HG03565 (cell line): ENCODE results near the gene FRA10AC1.

Source experiments
- ATAC-seq: cut with Tn5 transposase; IDR thresholded peaks from one replicate; pipeline ENCODE4 v1.9.1; 2021; ENCODE audit warnings: mild to moderate bottlenecking, moderate library complexity; ENCODE audit not compliant: unreplicated experiment

The FRA10AC1 gene, protein sequence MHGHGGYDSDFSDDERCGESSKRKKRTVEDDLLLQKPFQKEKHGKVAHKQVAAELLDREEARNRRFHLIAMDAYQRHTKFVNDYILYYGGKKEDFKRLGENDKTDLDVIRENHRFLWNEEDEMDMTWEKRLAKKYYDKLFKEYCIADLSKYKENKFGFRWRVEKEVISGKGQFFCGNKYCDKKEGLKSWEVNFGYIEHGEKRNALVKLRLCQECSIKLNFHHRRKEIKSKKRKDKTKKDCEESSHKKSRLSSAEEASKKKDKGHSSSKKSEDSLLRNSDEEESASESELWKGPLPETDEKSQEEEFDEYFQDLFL

DNA sequence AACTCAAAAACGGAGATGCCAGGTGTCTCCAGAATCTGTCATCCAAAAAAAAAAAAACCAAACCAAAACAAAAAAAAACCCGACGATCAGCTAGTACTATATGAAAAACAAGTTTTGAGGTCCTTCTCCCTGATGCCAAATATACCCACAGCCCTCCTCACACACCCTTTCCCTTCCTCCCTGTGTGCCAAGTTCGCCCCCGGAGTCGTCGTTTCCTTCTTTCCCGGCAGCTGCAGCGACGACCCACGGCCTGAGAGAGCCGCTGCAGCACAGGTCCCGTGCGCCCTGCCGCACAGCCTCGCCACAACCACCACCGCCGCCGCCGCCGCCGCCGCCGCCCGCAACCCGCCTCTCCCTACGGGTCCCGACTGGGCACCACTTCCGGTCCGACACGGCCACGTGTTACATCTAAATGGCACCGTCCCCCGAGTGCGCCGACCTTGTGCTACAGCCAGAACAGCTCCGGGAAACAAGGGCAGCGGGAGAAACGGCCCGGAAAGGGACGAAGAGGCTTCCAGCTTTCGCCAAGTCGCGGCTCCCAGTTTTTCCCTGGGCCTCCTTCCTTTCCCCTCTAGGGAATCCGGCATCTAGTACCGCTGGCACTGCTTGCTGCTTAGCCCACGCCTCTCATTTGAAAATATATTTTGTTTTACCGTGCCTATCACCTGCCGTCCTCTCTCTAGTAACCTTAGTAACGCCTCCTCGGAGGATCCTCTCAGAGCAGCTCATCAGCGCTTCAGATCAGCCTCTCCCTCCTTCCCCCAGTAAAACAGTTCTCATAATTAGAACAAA is at the start of gene FRA10AC1:
TSS of gene FRA10AC1 (minus strand) at position 383 of the 792 bp plus-strand sequence. CDS start 2,486 bp downstream, outside the sequence.
- peak; percentile 56 for ATAC-seq

DNA sequence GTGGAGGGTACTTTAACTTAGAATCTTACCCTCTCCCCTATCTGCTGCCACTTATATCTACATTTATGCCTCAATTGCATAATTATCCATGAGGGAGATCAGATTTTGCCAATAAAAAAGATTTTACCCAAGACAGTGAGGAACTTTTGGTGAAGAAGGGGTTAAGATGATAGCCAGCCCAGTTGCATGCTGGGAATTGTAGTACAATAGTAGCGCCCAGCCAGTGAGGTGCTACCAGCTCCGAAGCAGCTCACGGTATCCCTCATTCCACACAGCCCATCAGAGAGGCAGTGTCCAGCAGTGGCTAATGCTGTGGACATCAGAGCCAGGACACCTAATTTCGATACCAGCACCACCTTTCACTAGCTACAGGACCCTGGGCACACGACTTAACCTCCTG is 49.4 kb upstream of the FRA10AC1 start:
- ATAC-seq: no peak

DNA sequence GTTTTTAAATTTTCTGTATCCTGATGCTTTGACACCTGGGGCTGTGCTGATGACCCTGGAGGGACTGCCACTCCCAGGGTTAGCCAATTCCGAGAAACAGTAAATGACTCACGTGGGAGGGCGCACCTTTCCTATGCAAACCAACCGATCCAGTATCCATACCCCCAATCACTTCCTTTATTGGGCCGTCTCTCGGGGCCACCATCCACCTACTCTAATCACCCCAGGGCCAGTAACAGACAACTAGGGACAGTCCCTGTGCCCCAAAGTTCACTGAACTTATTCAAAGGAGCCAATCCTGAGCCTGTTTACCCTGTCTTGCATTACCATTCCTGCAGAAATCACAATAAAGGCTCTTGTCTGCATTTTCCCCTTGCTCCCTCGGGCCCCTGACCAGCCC is 48.7 kb upstream of the FRA10AC1 start:
- ATAC-seq: no peak

DNA sequence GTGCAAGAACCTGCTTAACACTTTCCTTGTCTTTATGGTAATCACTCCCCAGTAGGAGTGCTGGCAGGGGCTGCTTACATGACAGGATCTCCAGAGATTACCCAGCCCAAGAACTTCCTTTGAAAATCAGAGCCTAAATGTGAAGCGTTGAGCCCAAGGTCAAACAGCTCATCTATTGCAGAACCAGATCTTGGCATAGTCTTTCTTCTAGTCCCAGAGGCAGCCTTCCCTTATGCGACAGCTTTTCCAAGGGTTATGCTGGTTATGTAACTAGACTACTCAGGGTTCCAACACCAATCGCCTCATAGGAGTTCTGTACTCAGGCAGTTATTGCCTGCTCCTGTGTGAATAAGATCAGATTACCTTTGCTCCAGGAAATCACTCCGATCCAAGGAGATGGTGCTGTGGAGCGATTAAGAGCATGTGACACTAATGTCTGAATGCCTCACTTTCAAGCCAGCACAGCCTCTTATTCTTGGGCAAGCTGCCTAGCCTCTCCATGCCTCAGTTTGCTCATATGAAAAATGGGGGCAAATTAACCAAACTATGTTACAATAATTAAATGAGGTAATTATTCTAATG is 46.9 kb upstream of the FRA10AC1 start:
- no peak for ATAC-seq

DNA sequence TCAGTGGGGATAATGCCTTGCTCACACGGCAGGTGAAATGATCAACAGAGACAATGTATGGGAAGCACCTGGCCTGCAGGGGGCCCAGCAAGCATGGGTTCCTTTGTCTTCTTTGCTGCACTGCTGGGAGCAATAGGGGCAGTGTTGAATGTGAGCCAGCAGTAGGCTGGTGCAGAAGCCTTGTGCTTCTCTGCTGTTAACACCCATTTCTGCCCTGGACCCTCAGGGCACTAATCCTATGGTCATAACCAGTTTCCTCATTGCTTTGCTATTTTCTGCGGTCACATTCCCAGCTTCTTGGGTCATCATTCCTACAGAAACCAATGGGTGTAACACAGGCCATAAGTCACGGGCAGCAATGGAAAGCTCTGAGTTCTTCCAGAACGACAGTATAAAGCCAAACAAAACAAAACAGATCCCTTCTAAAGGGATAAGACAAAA is 44.5 kb upstream of the FRA10AC1 start:
- ATAC-seq: no peak

DNA sequence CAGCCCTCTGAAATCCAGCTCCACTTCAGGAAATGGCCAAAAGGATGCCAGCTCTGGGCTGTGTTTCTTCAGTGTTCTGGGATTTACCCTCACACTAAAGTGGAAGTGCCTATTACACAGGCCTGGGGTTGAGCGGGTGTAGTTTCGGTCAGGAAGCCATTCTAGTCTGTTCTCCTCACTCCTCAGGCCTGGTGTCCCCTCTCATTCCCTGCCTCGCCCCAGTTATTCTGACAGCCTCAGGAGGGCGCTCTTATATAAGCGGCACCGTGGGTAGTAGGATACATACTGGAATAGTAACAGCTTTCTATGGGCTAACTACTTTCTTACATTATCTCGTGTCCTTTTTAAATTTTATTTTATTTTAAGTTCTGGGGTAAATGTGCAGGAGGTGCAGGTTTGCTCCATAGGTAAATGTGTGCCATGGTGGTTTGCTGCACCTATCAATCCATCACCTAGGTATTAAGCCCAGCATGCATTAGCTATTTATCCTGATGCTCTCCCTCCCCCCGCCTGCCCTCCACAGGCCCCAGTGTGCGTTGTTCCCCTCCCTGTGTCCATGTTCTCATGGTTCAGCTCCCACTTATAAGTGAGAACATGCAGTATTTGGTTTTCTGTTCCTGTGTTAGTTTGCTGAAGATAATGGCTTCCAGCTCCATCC is 43.1 kb upstream of the FRA10AC1 start:
- ATAC-seq: no peak

DNA sequence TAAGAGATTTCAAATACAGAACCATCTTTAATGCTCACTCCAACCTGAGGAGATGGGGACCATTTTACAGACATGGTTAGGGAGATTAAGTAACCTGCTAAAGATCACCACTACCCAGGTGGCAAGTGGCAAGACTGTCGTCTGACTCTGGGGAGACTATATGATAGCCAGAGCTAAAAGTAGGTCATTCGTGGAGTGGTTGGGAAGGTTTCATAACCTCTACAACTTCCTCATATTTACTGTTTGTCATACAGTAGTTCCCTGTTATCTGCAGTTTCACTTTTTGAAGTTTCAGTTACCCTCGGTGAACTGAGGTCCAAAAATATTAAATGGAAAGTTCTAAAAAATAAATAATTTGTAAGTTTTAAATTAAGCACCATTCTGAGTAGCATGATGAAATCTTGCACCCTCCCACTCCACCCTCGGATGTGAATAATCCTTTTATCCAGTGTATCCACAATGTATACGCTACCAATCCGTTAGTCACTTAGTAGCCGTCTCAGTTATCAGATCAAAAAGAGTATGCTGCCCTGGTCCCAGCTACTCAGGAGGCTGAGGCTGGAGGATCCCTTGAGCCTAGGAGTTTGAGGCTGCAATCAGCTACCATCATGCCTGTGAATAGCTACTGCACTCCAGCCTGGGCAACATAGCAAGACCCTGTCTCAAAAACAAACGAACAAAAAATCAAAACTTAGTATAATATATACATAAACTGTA is 40.4 kb upstream of the FRA10AC1 start:
- peak; percentile 93 for ATAC-seq

DNA sequence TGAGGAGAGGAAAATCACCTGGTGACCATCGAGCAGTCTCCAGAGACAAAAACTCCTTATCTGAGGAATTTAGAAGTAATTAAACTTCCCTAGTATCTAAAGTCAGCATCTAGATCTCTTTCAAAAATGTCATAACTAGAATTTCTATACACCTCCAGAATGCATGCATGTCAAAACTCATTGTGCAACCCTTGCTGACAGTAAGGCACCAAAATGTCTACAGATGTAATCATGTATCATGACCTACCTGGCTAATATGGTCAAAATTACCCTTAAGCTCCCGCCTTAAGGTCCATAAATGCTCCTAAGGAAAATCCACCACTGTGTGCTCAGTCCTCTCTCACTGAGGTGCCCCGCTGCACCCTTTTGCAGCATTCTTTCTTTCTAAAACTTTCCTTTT is 39.0 kb upstream of the FRA10AC1 start:
- no peak for ATAC-seq

DNA sequence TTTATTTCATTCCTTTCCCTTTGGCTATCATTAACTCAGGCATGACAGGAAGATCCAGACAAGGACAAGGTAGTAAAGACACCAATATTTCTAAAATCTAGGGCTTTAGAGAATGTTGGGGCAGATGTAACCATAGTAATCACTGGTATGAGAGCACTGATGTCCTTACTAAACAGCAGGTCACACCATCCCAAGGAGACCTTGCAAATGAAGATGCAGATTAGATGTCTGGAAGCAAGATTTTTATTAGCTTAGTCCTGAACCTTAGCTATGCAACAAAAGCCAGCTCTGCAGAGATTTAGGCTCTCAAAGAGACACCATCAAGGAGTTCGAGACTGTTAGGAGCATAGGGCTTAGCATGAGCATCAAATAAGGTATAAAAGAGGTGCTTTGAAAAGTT is 23.6 kb upstream of the FRA10AC1 start:
- no peak for ATAC-seq

DNA sequence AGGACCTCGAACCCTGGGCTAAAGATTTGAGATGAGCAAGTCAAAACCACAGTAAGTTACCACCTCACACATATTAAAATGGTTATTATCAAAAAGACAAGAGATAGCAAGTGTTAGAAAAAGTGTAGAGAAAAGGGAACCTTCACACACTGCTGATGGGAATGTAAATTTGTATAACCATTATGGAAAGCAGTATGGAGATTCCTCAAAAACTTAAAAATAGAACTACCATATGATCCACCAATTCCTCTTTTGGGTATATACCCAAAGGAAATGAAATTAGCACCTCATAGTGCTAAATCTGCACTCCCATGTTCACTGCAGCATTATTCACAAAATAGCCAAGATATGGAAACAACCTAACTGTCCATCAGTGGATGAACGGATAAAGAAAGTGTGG is 20.8 kb upstream of the FRA10AC1 start:
- ATAC-seq: no peak

DNA sequence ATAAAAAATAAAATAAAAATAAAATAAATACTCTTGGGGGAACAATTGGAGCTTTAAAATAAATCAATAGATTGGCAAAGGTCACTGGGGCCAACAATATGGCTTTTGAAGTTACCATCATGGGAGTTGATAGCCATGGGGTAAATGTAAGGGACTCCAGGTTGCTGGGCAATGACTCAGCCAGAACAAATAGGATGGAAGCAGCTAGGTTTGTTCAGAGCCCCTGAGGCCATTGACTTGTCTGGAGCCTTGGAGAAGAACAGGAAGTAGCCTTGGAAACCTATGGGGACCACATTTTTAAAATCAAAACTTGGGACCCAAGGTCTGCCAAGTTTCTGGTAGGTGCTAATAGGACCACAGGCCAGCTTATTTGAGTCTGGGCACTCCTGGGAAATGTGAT is 20.2 kb upstream of the FRA10AC1 start:
- ATAC-seq: no peak

DNA sequence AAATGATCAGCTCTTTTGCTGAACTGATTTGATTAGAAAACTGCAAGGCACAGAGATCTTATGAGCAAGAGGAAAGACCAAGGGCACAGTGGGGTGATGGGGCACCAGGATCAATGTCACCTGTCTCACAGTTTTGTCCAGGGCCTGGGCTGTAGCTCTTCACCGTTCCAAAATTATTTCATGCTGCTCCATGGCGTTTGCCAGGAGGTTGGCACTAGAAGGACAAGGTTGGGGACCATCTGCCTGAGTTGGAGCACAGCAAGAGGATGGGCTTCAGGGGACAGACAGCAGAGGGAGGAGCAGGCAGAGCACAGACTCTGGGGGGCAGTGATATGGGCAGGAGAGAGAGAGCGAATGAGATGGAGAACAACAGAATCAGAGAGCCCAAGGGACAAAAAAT is 17.5 kb upstream of the FRA10AC1 start:
- no peak for ATAC-seq

DNA sequence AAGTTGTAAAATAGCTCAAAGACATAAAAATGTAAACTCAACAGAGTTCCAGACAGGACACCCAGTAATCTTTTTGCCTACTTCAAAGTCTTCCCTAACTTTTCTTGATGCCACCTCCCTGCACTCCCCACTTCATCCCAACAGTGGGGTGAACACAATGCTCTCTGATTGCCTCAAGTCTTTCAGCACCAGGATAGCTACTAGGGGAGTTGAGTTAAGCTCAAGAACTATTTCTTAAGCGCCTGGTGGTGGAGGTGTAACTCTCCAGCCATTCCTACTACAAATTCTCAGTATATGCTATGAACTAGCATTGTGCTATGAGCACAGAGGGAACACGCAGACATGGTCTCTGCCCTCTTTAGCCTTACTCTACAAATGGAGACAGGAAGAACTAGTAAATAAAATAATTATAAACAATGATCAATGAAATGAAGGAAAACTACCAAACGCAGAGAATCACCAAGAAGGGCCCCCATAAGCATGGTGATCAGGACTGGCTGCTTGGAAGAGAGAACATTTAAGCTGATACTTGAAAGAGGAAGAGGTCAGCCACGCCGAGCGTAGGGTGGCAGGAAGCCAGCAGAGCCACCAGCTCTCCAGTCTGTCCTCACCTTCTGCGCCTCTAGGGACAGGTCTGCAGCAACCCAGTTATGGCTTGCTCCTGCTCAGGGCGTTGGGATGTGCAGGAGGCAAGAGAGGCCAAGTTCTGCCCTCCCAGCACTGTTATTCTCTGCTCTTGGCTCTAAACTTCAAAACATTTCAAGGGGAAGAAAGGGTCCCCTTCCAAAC is 16.7 kb upstream of the FRA10AC1 start:
- no peak for ATAC-seq

DNA sequence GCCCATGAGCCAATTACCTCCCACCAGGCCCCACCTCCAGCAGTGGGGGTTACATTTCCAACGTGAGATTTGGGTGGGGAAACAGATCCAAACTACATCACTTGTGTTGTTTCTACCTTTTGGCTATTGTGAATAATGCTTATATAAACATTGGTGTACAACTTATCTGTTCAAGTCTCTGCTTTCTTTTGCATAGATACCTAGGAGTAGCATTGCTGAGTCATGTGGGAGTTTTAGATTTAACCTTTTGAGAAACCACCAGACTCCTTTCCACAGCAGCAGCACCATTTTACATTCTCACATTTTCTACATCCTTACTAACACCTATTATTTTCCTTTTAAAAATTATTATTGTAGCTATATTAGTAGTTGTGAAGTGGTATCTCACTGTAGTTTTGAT is 14.4 kb upstream of the FRA10AC1 start:
- ATAC-seq: no peak

DNA sequence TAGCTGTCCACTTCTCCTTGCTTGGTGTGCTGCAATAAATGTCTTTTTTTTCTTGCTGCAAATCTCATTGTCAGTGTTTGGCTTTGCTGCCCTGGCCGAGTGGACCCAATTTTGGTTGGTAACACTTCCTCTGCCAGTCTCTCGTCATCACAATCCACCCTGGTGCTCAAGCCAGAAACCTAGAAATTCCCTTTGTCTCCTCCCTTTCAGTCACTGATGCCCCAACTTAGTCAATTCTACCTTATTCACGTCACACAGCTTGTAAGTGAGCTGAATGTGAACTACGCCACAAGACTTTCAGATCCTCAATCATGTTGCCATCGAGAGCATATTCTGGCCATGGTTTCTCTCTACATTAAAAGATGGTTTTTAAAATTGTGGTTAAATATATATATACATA is 13.0 kb upstream of the FRA10AC1 start:
- peak; percentile 91 for ATAC-seq

DNA sequence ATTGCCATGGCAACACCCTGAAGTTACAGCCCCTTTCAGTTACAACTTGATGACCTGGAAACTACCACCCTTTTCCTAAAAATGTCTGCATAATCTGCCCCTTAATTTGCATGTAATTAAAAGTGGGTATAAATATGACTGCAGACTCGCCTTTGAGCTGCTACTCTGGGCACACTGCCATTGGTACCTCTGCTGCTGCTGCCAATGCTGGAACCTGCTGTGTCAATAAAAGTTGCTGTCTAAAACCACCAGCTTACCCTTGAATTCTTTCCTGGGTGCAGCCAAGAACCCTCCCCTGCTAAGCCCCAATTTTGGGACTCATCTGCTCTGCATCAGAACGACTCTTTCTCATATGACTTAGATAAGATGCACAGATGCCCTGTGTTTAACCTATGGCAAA is 10.2 kb upstream of the FRA10AC1 start:
- no peak for ATAC-seq

DNA sequence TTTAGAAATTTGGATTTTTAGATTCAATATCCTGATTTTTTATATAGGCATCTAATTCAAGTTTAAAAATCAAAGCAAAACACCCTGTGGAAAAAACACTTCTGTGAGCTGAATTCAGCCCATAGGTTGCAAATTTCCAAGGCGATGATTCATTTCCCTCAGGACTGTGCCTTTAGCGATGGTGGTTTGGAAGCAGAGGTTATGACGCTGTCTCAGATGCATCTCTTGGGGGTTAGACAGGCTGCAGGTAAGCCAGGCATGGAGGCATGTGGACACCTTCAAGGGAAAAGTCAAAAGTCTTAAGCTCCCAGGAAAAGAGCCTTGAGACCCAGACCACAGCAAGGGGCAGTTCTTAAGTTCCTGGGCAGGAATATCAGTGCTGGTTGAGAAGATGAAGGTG is 9.5 kb upstream of the FRA10AC1 start:
- no peak for ATAC-seq

DNA sequence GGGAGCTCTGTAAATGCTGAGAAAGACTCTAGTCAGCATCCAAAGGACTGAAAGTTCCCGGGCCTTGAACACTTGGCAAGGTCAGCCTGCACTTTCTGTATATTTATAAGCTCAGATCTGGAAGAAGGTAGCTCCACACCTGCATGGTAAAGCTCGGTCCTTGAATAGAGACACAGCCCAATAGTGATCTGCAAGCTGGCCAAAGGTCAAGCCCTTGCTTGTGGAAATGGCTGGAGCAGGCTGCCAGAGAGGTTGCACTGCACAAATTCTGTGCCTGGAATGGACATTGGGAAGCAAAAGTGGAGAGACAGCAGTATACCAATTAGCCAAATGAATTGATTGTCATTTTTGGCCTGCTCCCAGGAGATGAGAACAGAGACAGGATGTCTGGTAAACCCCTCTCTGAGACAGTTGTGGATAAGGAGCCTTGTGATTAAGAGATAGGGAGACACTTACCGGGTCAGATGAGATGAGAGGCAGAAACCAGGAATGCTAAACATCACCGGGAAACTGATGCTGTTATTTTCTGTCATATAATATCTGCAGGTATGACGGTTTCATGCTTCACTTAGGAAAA is 8.0 kb upstream of the FRA10AC1 start:
- no peak for ATAC-seq

DNA sequence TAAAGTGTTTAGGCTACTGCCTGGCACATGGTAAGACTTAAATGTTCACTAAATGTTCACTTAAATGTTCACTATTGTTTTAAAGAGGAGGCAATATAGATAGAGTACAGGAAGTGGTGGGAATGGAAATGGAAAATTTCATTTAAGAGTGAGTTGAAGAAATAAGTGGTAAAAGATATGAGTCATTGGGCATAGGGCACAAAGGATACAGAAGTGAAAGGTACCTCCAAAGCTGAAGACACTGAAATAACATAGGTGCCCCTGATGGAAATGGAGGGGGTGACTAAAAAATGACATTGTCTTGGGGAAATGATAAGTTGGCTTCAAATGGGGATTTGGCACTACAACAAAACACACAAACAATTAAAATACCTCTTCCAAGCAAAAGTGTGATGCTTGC is 5.2 kb upstream of the FRA10AC1 start:
- no peak for ATAC-seq

DNA sequence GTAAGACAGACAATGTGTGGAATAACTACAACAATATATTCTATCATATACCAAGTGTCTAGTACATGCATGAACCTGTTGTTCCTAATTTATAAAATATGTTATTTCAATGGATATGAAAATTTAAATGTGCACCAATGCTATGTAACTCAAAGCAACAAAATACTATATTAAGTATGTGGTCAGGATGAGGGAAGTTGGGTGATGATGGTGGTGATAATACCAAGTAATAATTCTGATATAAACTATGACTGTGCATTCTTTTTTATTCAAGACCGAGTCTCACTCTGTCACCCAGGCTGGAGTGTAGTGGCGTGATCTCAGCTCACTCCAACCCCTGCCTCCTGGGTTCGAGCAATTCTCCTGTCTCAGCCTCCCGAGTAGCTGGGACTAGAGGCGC is 2.1 kb upstream of the FRA10AC1 start:
- ATAC-seq: no peak
